HTR-8/SVneo (cell line): ENCODE measurements around the gene PIK3C2B.

Source experiments
- DNase-seq: peaks from one replicate; pipeline ENCODE4 v3.0.0; 2011; ENCODE audit warnings: low spot score, mixed read lengths; ENCODE audit not compliant: insufficient read length
- FAIRE-seq: peaks from 2 replicates; lab custom pipeline; 2011; peaks lifted over from hg19 to GRCh38; lab: Jason Lieb, UNC

Gene PIK3C2B

GRCh38 chr1:204447190-204447589 is 47.4 kb downstream of the PIK3C2B start:
- no peak for FAIRE-seq

DNA sequence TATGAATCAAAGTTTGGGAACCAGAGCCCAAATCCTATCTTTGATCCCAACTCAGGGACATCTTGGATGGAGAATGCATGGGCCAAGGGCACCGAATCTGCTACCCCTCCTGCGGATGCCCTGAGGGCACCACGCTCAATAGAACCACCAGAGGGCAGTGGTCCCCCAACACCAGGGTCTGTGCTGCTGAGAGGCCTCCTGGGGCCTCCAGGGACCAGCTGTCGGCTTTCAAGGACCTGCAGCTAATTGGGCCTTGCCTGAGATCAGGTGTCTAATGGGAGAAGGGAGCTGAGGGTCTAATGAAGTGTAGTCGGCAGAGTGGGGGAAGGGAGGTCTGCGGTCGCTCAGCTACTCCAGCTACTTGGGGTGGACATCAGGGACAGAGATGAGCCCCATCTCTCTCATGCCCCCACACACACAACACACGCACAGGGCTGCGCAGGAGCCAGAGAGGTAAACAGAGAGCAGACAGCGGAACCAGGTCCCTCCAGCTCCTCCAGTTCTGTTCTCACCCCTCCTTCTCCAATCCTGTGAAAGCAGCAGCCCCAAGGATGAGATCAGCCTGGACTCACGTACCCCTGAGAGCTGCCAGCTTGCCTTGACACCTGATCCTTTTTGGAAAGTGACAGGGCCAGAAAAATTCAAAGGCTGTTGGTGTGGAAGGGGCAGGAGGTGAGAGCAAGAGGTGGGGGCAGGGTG is 48.0 kb downstream of the PIK3C2B start:
- DNase-seq, result peak; percentile 76
- no peak for FAIRE-seq

More at GRCh38 chr1:204447190-204447589, 47.4 kb downstream of the PIK3C2B start:
- no peak for DNase-seq

DNA sequence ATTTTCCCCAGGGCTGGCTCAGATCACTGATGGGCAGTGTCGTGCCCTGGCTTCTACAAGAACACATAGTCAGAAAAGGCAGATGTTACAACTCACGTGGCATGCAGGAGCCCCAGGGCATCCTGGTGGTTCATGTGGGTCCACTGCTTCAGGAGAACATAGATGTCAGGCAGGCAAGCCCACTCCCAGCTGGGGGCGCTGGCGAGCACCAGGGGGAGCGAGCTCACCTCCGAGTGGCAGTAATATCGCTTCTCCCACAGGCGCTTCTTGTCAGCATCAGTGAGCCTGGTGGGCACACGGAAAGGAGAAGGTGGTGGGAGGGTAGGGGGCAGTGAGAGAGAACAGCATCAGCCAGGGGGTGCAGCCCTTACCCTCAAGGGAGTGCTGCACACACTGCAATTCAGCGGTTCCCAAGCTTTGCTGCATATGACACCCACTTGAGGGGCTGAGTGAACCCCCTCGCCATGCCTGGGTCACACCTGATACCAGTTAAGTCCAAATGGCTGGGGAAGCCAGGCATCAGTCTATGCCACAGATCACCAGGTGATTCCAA is 48.7 kb downstream of the PIK3C2B start:
- FAIRE-seq (no peak), DNase-seq (peak; percentile 39)
